Cardiac muscle cell (in vitro differentiated cells and primary cell): ENCODE measurements around the gene COL21A1. TPM values are rescaled to one million over a fixed set of nuclear protein-coding genes. Genes with fewer than 3 reads are reported as not detected.
"Not testable (repeated sequence)": the region's sequence is repeated elsewhere in the genome, so short reads cannot be mapped to it uniquely, and the experiment has no call there.

ENCODE experiments used
- DNase-seq, 2 donors: peaks; one replicate each; pipeline versions ENCODE4 v3.0.0 to v3.0.0-alpha.2; 2010 to 2017; ENCODE audit warnings: low read depth in 1 of 2, low spot score in 1 of 2
- H3K27ac ChIP-seq: fragments of 200-600 bp; sonication (generic); 2 replicates; pipeline ENCODE4 v1.5.1; 2016
- H3K27me3 ChIP-seq: fragments of 200-600 bp; sonication (generic); 2 replicates; pipeline ENCODE4 v1.6.0; 2016; ENCODE audit warnings: control low read depth
- H3K36me3 ChIP-seq: fragments of 200-600 bp; sonication (generic); 2 replicates; pipeline ENCODE4 v1.5.1; 2016; ENCODE audit warnings: control low read depth
- H3K4me1 ChIP-seq: fragments of 200-600 bp; sonication (generic); 2 replicates; pipeline ENCODE4 v1.8.1; 2017; ENCODE audit warnings: low read depth, mild to moderate bottlenecking, mixed run types
- H3K4me3 ChIP-seq: fragments of 200-600 bp; sonication (generic); 2 replicates; pipeline ENCODE4 v1.5.1; 2016; ENCODE audit warnings: mild to moderate bottlenecking
- H3K9me3 ChIP-seq: fragments of 200-600 bp; sonication (generic); 2 replicates; pipeline ENCODE4 v1.5.1; 2017; ENCODE audit warnings: low read depth, mild to moderate bottlenecking, control low read depth
- polyA plus RNA-seq: library from polyadenylated mRNA; unstranded; fragments of >200 nt; fragmentation: Nextera tagmentation; extraction: Ambion mirVana; gene quantifications from 2 replicates; pipeline ENCODE4 v1.2.1, GENCODE V29; 2016
- total RNA-seq: library from RNA; depleted of rRNA; stranded (reverse); fragments of >200 nt; gene quantifications from 2 replicates; pipeline ENCODE4 v1.2.3, GENCODE V29; 2016
- TF ChIP-seq, protein P1 (sequence below): IDR thresholded peaks from 2 replicates; pipeline ENCODE4 v1.5.1; 2012; ENCODE audit warnings: low read depth, mild to moderate bottlenecking, low read length

Gene COL21A1
- total and polyA plus RNA-seq, 2 experiments from 2014 or later: 0.83 to 1.4 TPM

DNA sequence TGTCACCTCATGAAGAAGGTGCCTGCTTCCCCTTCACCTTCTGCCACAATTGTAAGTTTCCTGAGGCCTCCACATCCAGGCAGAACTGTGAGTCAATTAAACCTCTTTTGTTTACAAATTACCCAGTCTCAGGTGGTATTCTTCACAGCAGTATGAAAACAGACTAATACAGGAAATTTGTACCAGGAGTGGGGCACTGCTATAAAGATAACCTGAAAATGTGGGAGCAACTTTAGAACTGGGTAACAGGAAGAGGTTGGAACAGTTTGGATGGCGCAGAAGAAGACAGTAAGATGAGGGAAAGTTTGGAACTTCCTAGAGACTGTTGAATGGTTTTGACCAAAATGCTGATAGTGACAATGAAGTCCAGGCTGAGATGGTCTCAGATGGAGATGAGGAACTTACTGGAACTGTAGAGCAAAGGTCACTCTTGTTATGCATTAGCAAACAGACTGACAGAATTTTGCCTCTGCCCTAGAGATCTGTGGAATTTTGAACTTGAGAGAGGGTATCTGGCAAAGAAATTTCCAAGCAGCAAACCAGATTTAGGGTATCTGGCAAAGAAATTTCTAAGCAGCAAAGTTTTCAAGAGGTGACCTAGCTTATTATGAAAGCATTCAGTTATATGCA is 23.5 kb upstream of the COL21A1 start:
- H3K27ac ChIP-seq: no peak overlapping the region
- DNase-seq: no peak
- TF ChIP-seq, protein P1, sequence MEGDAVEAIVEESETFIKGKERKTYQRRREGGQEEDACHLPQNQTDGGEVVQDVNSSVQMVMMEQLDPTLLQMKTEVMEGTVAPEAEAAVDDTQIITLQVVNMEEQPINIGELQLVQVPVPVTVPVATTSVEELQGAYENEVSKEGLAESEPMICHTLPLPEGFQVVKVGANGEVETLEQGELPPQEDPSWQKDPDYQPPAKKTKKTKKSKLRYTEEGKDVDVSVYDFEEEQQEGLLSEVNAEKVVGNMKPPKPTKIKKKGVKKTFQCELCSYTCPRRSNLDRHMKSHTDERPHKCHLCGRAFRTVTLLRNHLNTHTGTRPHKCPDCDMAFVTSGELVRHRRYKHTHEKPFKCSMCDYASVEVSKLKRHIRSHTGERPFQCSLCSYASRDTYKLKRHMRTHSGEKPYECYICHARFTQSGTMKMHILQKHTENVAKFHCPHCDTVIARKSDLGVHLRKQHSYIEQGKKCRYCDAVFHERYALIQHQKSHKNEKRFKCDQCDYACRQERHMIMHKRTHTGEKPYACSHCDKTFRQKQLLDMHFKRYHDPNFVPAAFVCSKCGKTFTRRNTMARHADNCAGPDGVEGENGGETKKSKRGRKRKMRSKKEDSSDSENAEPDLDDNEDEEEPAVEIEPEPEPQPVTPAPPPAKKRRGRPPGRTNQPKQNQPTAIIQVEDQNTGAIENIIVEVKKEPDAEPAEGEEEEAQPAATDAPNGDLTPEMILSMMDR: no peak
- H3K9me3 ChIP-seq: no peaks in the 10 kb centered on the region
- H3K36me3 ChIP-seq: no peaks in the 10 kb centered on the region
- no peaks in the 10 kb centered on the region for H3K4me1 ChIP-seq
- H3K4me3 ChIP-seq: no peak overlapping the region
- H3K27me3 ChIP-seq: no peaks in the 10 kb centered on the region

DNA sequence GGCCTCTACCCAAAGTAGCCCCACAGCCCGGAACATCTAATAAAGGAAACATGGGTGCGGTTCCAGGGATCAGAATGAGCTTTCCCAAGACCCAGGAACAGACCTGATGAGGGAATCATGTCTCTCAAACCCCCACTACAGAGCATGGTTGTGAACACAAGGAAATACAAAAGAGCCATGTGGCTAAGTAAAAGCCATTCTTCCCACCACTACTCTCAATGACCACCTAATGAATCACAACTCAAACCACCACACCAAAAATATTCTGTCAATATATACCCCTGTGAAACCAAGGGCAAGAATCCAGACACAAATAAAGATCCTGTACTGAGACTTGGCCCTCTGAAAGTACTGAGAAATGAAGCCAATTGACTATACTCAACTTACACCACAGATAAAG is 20.9 kb upstream of the COL21A1 start:
- Histone ChIP-seq H3K27me3 (no peaks in the 10 kb centered on the region), H3K9me3 (no peaks in the 10 kb centered on the region), H3K4me1 (no peaks in the 10 kb centered on the region), H3K36me3 (no peaks in the 10 kb centered on the region), H3K27ac (no peak overlapping the region), H3K4me3 (no peak overlapping the region)
- TF ChIP-seq, protein P1: no peak
- DNase-seq: no peak

DNA sequence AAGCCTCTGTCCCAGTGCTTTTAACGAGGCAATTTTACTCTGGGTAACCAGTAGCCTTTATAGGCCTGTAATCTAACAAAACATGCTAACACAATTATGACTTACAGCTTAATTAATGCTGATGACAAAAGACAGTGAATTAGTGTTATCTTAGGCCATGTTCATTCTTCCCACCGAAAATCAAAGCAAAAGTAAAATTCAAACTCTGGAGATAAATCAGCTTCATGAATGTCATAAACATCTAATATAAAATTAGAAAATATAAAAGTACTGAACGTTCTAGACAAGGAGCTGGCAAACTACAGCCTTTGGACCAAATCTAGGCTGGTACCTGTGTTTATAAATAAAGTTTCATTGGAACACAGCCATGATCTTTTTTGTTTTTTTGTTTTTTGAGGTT is 18.6 kb upstream of the COL21A1 start:
- DNase-seq: no peak
- Histone ChIP-seq H3K27ac (no peak overlapping the region), H3K4me3 (no peak overlapping the region), H3K9me3 (no peaks in the 10 kb centered on the region), H3K36me3 (no peaks in the 10 kb centered on the region), H3K27me3 (no peaks in the 10 kb centered on the region), H3K4me1 (no peaks in the 10 kb centered on the region)
- TF ChIP-seq, protein P1: no peak

DNA sequence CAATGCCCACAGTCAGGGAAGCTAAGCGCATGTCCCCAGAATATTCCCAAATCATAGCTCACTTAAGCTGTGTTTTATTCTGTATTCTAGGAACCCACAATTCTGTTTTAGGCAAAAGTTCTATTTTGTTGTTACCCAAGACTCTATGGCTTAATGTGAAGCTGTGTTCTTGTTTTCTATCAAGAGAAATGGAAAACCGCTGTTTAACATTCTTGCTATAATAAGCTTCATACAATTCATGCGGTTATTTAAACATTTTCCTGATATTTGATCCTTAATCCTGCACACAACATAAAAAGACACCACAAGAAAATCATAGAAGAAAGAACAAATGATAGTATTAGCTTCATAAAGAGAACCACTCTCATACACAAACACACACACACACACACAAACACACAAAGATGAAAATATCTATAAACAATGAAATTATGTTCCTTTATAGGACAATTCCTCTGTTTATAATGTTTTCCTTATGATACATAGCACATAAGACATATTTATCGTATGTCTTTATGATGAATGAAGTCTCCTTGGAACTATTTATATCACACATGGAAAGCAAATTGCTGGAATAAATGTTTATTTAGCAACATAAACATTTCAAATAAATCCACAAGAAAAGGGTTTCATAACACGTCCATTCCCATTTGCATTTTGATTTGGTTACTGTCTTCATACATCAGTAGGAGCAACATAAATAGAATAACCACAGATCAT is 16.4 kb upstream of the COL21A1 start:
- no peak for DNase-seq
- no peak overlapping the region for H3K27ac ChIP-seq
- TF ChIP-seq, protein P1: no peak

DNA sequence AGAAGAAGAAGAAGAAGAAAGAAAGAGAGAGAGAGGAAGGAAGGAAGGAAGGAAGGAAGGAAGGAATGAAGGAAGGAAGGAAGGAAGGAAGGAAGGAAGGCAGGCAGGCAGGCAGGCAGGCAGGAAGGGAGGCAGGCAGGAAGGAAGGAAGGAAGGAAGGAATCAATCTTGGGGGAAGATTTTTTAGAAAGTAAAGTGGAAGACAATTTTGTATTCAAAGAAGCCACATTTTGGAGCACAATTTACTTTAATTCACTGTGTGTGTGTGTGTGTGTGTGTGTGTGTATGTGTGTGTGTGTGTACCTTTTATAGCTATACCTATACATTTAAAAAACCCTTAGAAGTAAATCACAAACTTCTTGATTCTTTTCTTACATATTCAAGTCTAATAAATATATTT is 13.2 kb upstream of the COL21A1 start:
- H3K4me3 ChIP-seq, H3K9me3 ChIP-seq, H3K4me1 ChIP-seq, DNase-seq, H3K27me3 ChIP-seq, H3K27ac ChIP-seq, H3K36me3 ChIP-seq: not testable (repeated sequence)

More for the DNA sequence above, 16.4 kb upstream of the COL21A1 start:
- no peaks in the 10 kb centered on the region for H3K9me3 ChIP-seq
- H3K27me3 ChIP-seq: no peaks in the 10 kb centered on the region
- no peaks in the 10 kb centered on the region for H3K36me3 ChIP-seq
- H3K4me1 ChIP-seq: peaks cover 5% of the 10 kb centered on the region
- H3K4me3 ChIP-seq: no peak overlapping the region

DNA sequence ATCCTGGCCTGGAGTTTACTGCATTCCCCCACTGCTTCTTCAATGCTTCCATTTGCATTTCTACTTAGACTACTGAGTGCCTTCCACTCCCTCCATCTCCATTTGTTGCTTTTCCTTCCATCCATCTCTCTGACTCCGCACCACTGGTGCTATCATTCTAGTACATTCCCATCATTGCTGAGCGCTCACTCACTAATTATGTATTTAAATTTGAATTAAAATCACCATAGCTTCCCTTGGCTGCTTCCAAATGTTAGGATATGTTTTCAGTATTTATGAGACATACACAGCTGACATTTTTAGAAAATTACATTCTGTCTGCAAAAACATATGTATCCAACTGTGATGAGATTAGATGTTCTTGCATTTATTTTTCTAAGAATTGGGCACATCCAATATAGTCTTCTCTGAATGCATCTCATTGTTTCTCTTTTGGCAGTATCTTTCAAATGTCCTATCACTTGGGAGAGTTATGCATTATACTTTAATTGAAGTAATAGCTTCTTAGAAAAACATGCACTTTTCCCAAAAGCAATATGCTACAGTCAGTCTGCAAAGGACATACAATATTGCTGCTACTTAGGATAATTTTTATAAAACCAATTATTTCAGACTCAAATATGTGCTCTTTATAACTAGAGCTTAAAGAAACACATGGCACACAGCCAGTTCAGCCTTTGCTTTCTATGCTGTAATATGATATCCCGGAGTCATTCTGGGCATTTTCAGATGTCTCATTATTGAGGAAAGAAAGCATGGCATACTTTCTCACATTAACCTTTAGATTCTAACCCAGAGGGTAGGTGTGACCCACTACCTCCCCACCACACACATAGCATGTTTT is 12.1 kb upstream of the COL21A1 start:
- Histone ChIP-seq H3K27me3 (no peaks in the 10 kb centered on the region), H3K27ac (no peak overlapping the region), H3K4me3 (no peak overlapping the region), H3K9me3 (no peaks in the 10 kb centered on the region), H3K4me1 (peaks cover 5% of the 10 kb centered on the region), H3K36me3 (no peaks in the 10 kb centered on the region)
- DNase-seq: peak; percentile 54 to 76
- TF ChIP-seq, protein P1: no peak
